Measurements from ENCODE around the gene SSBP4.
"Not testable (repeated sequence)": the region's sequence is repeated elsewhere in the genome, so short reads cannot be mapped to it uniquely, and the experiment has no call there.

The SSBP4 gene

DNA sequence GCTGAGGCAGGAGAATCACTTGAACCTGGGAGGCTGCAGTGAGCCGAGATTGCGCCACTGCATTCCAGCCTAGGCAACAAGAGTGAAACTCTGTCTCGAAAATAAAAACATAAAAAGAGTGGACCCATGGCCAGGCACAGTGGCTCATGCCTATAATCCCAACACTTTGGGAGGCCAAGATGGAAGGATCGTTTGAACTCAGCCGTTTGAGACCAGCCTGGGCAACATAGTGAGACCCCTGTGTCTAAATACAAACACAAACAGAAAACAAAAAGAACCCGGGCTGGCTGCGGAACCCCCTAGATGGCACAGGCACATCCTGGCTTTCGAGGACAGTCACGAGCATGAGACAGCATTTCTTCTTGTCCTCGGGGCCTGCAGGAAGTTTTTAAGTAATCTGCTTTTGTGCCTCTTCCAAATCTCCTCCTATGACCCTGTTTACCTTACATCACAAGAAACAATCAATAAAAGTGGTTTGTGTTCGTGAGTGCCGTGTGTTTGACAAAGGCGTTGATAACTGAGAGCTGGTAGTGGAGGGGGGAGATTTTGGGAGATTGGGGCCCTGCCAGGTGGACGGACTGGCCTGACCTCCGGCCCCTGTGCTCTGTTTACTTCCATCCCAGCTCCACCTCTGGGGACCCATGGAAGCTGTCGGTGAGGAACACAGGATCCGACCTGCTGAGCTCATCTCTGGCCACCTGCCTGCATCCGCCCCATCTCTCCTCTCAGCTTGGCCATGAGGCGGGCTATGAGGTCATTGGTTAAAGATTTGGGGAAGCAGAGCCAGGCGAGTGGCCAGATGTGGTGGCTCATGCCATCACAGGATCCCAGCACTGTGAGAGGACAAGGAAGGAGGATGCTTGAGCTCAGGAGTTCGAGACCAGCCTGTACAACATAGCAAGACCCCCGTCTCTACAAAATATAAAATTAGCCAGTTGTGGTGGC lies 39.1 kb upstream of the SSBP4 start:
- H3K4me1 ChIP-seq (ENCODE audit: low read depth, poor library complexity, severe bottlenecking), result no peaks in the 10 kb centered on the region
- TF ChIP-seq, protein P1, sequence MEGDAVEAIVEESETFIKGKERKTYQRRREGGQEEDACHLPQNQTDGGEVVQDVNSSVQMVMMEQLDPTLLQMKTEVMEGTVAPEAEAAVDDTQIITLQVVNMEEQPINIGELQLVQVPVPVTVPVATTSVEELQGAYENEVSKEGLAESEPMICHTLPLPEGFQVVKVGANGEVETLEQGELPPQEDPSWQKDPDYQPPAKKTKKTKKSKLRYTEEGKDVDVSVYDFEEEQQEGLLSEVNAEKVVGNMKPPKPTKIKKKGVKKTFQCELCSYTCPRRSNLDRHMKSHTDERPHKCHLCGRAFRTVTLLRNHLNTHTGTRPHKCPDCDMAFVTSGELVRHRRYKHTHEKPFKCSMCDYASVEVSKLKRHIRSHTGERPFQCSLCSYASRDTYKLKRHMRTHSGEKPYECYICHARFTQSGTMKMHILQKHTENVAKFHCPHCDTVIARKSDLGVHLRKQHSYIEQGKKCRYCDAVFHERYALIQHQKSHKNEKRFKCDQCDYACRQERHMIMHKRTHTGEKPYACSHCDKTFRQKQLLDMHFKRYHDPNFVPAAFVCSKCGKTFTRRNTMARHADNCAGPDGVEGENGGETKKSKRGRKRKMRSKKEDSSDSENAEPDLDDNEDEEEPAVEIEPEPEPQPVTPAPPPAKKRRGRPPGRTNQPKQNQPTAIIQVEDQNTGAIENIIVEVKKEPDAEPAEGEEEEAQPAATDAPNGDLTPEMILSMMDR (conservative IDR thresholded peaks at IDR 0.05; ENCODE audit: low read depth, low read length), result no peak
- H3K27ac ChIP-seq, result no peak overlapping the region
- H4K20me1 ChIP-seq (ENCODE audit: insufficient read depth), result no peaks in the 10 kb centered on the region
- no peak overlapping the region for H3K4me2 ChIP-seq
- H3K4me3 ChIP-seq (IDR thresholded peaks at IDR 0.05; ENCODE audit: insufficient read depth, low read depth, low read length), result no peak overlapping the region
- no peak overlapping the region for H3K9ac ChIP-seq
- no peaks in the 10 kb centered on the region for H3K36me3 ChIP-seq (ENCODE audit: insufficient read depth)
- peaks cover 5% of the 10 kb centered on the region; the same call in 1 of the 2 replicates for H3K27me3 ChIP-seq (ENCODE audit: insufficient read depth, low read depth)
- H3K79me2 ChIP-seq (ENCODE audit: insufficient read depth, low read depth), result no peaks in the 10 kb centered on the region
- peak overlapping the region; percentile 10; the same call in 1 of the 2 replicates for H2AFZ ChIP-seq (ENCODE audit: low read depth)

GRCh38 chr19:18380843-18381242 lies 38.4 kb upstream of the SSBP4 start:
- H3K4me3 ChIP-seq (IDR thresholded peaks at IDR 0.05; ENCODE audit: insufficient read depth, low read depth, low read length), result no peak overlapping the region
- H4K20me1 ChIP-seq (ENCODE audit: insufficient read depth), result no peaks in the 10 kb centered on the region

DNA sequence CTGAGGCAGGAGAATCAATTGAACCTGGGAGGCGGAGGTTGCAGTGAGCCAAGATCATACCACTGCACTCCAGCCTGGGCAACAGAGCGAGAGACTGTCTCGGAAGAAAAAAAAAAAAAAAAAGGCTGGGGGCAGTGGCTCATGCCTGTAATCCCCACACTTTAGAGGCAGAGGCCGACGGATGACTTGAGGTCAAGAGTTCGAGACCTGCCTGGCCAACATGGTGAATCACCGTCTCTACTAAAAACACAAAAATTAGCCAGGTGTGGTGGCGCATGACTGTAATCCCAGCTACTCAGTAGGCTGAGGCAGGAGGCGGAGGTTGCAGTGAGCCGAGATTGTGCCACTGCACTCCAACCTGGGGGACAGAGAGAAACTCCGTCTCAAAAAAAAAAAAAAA lies 35.6 kb upstream of the SSBP4 start:
- not testable (repeated sequence) for H3K27ac ChIP-seq; H3K9ac ChIP-seq; H2AFZ ChIP-seq (ENCODE audit: low read depth); H4K20me1 ChIP-seq (ENCODE audit: insufficient read depth); H3K4me3 ChIP-seq (IDR thresholded peaks at IDR 0.05; ENCODE audit: insufficient read depth, low read depth, low read length); H3K79me2 ChIP-seq (ENCODE audit: insufficient read depth, low read depth); H3K4me1 ChIP-seq (ENCODE audit: low read depth, poor library complexity, severe bottlenecking); H3K4me2 ChIP-seq; H3K36me3 ChIP-seq (ENCODE audit: insufficient read depth)
- H3K27me3 ChIP-seq (ENCODE audit: insufficient read depth, low read depth), result peaks cover 22% of the 10 kb centered on the region; the same call in 1 of the 2 replicates

More at GRCh38 chr19:18380843-18381242, 38.4 kb upstream of the SSBP4 start:
- H3K4me1 ChIP-seq (ENCODE audit: low read depth, poor library complexity, severe bottlenecking), result no peaks in the 10 kb centered on the region
- H3K36me3 ChIP-seq (ENCODE audit: insufficient read depth), result no peaks in the 10 kb centered on the region
- no peak overlapping the region for H2AFZ ChIP-seq (ENCODE audit: low read depth)
- H3K4me2 ChIP-seq, result no peak overlapping the region
- H3K9ac ChIP-seq, result no peak overlapping the region
- TF ChIP-seq, protein P1 (conservative IDR thresholded peaks at IDR 0.05; ENCODE audit: low read depth, low read length), result no peak
- H3K79me2 ChIP-seq (ENCODE audit: insufficient read depth, low read depth), result no peaks in the 10 kb centered on the region
- H3K27me3 ChIP-seq (ENCODE audit: insufficient read depth, low read depth), result peaks cover 12% of the 10 kb centered on the region; the same call in 1 of the 2 replicates
- no peak overlapping the region for H3K27ac ChIP-seq

- TF ChIP-seq, protein P1 (conservative IDR thresholded peaks at IDR 0.05; ENCODE audit: low read depth, low read length), result no peak
- Histone ChIP-seq H3K36me3 (ENCODE audit: insufficient read depth) (no peaks in the 10 kb centered on the region), H3K9ac (no peak overlapping the region), H3K4me2 (no peak overlapping the region), H2AFZ (ENCODE audit: low read depth) (no peak overlapping the region), H3K4me1 (ENCODE audit: low read depth, poor library complexity, severe bottlenecking) (no peaks in the 10 kb centered on the region), H3K27ac (no peak overlapping the region), H4K20me1 (ENCODE audit: insufficient read depth) (no peaks in the 10 kb centered on the region), H3K27me3 (ENCODE audit: insufficient read depth, low read depth) (peaks cover 31% of the 10 kb centered on the region; the same call in 1 of the 2 replicates), H3K4me3 (IDR thresholded peaks at IDR 0.05; ENCODE audit: insufficient read depth, low read depth, low read length) (no peak overlapping the region), H3K79me2 (ENCODE audit: insufficient read depth, low read depth) (no peaks in the 10 kb centered on the region)
Observed at GRCh38 chr19:18384775-18385174, 34.4 kb upstream of the SSBP4 start.

GRCh38 chr19:18385359-18385674 lies 33.9 kb upstream of the SSBP4 start:
- Histone ChIP-seq H3K4me2 (no peak overlapping the region), H3K9ac (no peak overlapping the region), H3K27me3 (ENCODE audit: insufficient read depth, low read depth) (peaks cover 33% of the 10 kb centered on the region; the same call in 1 of the 2 replicates), H4K20me1 (ENCODE audit: insufficient read depth) (no peaks in the 10 kb centered on the region), H3K4me1 (ENCODE audit: low read depth, poor library complexity, severe bottlenecking) (no peaks in the 10 kb centered on the region), H3K4me3 (IDR thresholded peaks at IDR 0.05; ENCODE audit: insufficient read depth, low read depth, low read length) (no peak overlapping the region), H2AFZ (ENCODE audit: low read depth) (no peak overlapping the region), H3K79me2 (ENCODE audit: insufficient read depth, low read depth) (no peaks in the 10 kb centered on the region), H3K27ac (no peak overlapping the region), H3K36me3 (ENCODE audit: insufficient read depth) (no peaks in the 10 kb centered on the region)
- TF ChIP-seq, protein P1 (conservative IDR thresholded peaks at IDR 0.05; ENCODE audit: low read depth, low read length), result no peak
